Panc1 (cell line): ENCODE data around the gene MYCBPAP. TPM values are rescaled to one million over a fixed set of nuclear protein-coding genes. Genes with fewer than 3 reads are reported as not detected.

Experiments
- ATAC-seq: fragments of 200-7000 bp; cut with Tn5 transposase; 2 replicates; pipeline ENCODE4 v1.9.1; 2020; ENCODE audit warnings: mild to moderate bottlenecking, moderate library complexity
- BruUV-seq: library from RNA; stranded (reverse); fragments of 400-500 nt; replicated peaks from 2 replicates; lab custom pipeline; 2021; lab: Mats Ljungman, UMichigan
- CTCF ChIA-PET: fragments of 300-600 bp; sonication (Branson Sonifier 250); formaldehyde crosslinking; loops from one replicate; lab custom pipeline; 2022; ENCODE audit warnings: antibody characterized with exemption; lab: Charles Lee
- POLR2A ChIA-PET: fragments of 300-600 bp; sonication (Branson Sonifier 250); formaldehyde crosslinking; loops from one replicate; lab custom pipeline; 2022; ENCODE audit warnings: antibody characterized with exemption; lab: Charles Lee
- DNase-seq: peaks from one replicate; pipeline ENCODE4 v3.0.0-alpha.2; 2010; ENCODE audit warnings: low read depth, low spot score
- H3K27ac ChIP-seq: 2 replicates; pipeline ENCODE4 v1.5.1; 2011; ENCODE audit warnings: mild to moderate bottlenecking, low read length, inconsistent platforms
- H3K27me3 ChIP-seq: fragments of 200-500 bp; sonication (Bioruptor generic); 2 replicates; pipeline ENCODE4 v1.6.0; 2014; ENCODE audit warnings: low read length, inconsistent platforms; ENCODE audit not compliant: control insufficient read depth, insufficient read depth
- H3K36me3 ChIP-seq: fragments of 200-500 bp; sonication (Bioruptor generic); 2 replicates; pipeline ENCODE4 v1.5.1; 2014; ENCODE audit warnings: inconsistent platforms, mild to moderate bottlenecking, low read length, moderate library complexity; ENCODE audit not compliant: control insufficient read depth, insufficient read depth
- H3K4me1 ChIP-seq: 2 replicates; pipeline ENCODE4 v1.5.1; 2011; ENCODE audit warnings: inconsistent platforms, mild to moderate bottlenecking, low read length, moderate library complexity; ENCODE audit not compliant: control insufficient read depth, insufficient read depth
- H3K4me3 ChIP-seq, 2 experiments: 2 replicates each; pipeline ENCODE4 v1.5.1; 2011 to 2012; ENCODE audit warnings: low read depth in 2 of 2, low read length in 2 of 2, mild to moderate bottlenecking in 2 of 2, inconsistent platforms in 1 of 2, moderate library complexity in 1 of 2
- H3K9me3 ChIP-seq: fragments of 200-500 bp; sonication (Bioruptor generic); 2 replicates; pipeline ENCODE4 v1.5.1; 2014; ENCODE audit warnings: low read depth, mild to moderate bottlenecking, inconsistent platforms, low read length, moderate library complexity; ENCODE audit not compliant: control insufficient read depth, insufficient read depth
- POLR2AphosphoS5 ChIP-seq: IDR thresholded peaks from 2 replicates; pipeline ENCODE4 v1.6.1; 2012; ENCODE audit warnings: mild to moderate bottlenecking, low read depth, low read length, moderate library complexity
- REST ChIP-seq, 2 experiments: IDR thresholded peaks; 2 replicates each; pipeline ENCODE4 v1.6.1; 2011 to 2012; ENCODE audit warnings: low read depth in 2 of 2, control low read depth in 1 of 2, low read length in 1 of 2, mild to moderate bottlenecking in 1 of 2, moderate library complexity in 1 of 2; ENCODE audit not compliant: insufficient read depth in 1 of 2
- SIN3A ChIP-seq: IDR thresholded peaks from 2 replicates; pipeline ENCODE4 v1.6.1; 2012; ENCODE audit warnings: low read depth, mild to moderate bottlenecking, low read length, moderate library complexity, borderline replicate concordance; ENCODE audit not compliant: insufficient read depth
- TCF7L2 ChIP-seq: IDR thresholded peaks from 2 replicates; pipeline ENCODE4 v1.6.1; 2011; ENCODE audit warnings: mild to moderate bottlenecking, low read depth, low read length, inconsistent platforms
- in situ Hi-C: cut with HindIII; loops from 2 replicates; pipeline ENCODE4 v1.10.0; 2016; ENCODE audit warnings: low sequenced_read_pairs, low pct_unique_long_range_greater_than_20kb
- intact Hi-C: fragments of 100-400 bp; cut with micrococcal nuclease; formaldehyde crosslinking; loops from one replicate; pipeline ENCODE4 v1.10.0; 2022; ENCODE audit not compliant: unreplicated experiment
- total RNA-seq: library from RNA; stranded (reverse); gene quantifications from one replicate; pipeline ENCODE4 v1.2.1, GENCODE V29; 2021; ENCODE audit not compliant: unreplicated experiment
- TF ChIP-seq, protein P1 (sequence below): fragments of 450-650 bp; IDR thresholded peaks from 2 replicates; pipeline ENCODE4 v1.5.1; 2017; ENCODE audit warnings: mild to moderate bottlenecking

The MYCBPAP gene
- total RNA-seq, 1 experiment from 2014 or later, result 2.2 TPM

DNA sequence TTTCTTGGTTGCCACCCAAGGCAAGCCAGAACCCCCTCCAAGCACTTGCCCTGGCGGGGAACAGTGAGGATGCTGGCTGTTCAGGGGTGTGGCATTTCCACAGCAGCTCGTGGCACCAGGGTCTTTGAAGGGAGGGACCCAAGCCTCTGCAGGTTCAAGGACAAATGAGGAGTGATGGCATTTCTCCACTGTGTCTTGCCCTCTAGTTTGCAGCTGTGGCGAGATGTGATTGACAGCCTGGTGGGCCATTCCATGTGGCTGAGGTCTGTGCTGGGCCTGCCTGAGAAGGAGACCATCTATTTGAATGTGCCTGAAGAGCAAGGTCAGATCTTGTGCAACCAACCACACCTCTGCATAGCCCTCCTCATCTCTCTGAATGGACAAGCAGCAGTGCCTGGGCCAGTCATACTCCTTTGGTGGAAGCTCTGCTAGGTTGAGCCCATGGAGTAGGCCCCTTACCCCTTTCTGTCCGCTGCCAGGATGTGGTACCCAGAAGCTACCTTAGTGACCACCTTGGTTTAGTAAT, 19.8 kb downstream of the MYCBPAP start:
- BruUV-seq, result no TSS peak
- ATAC-seq, result no peak
- H3K36me3 ChIP-seq, result no peaks in the 10 kb centered on the region; the same call in 1 of the 2 replicates
- POLR2A ChIA-PET, result interaction anchor here (0.7 kb wide), 1 partner anchor 24 kb away, joined by 3 read pairs; no protein-coding TSS in a partner anchor
- no peak overlapping the region for H3K27ac ChIP-seq
- H3K4me3 ChIP-seq, result no peak overlapping the region
- TF ChIP-seq REST (IDR thresholded peaks at IDR 0.05; ENCODE audit: insufficient read depth in 1 of 2, low read depth in 2 of 2, low read length in 1 of 2) (no peak), SIN3A (no peak), TCF7L2 (no peak), POLR2AphosphoS5 (no peak)
- TF ChIP-seq, protein P1, sequence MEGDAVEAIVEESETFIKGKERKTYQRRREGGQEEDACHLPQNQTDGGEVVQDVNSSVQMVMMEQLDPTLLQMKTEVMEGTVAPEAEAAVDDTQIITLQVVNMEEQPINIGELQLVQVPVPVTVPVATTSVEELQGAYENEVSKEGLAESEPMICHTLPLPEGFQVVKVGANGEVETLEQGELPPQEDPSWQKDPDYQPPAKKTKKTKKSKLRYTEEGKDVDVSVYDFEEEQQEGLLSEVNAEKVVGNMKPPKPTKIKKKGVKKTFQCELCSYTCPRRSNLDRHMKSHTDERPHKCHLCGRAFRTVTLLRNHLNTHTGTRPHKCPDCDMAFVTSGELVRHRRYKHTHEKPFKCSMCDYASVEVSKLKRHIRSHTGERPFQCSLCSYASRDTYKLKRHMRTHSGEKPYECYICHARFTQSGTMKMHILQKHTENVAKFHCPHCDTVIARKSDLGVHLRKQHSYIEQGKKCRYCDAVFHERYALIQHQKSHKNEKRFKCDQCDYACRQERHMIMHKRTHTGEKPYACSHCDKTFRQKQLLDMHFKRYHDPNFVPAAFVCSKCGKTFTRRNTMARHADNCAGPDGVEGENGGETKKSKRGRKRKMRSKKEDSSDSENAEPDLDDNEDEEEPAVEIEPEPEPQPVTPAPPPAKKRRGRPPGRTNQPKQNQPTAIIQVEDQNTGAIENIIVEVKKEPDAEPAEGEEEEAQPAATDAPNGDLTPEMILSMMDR, result no peak
- in situ Hi-C loops (no loop called here), intact Hi-C loops (no loop called here)
- no peak for DNase-seq
- H3K27me3 ChIP-seq, result no peaks in the 10 kb centered on the region
- H3K9me3 ChIP-seq, result no peaks in the 10 kb centered on the region
- CTCF ChIA-PET, result no interaction called here
- H3K4me1 ChIP-seq, result peaks cover 11% of the 10 kb centered on the region

DNA sequence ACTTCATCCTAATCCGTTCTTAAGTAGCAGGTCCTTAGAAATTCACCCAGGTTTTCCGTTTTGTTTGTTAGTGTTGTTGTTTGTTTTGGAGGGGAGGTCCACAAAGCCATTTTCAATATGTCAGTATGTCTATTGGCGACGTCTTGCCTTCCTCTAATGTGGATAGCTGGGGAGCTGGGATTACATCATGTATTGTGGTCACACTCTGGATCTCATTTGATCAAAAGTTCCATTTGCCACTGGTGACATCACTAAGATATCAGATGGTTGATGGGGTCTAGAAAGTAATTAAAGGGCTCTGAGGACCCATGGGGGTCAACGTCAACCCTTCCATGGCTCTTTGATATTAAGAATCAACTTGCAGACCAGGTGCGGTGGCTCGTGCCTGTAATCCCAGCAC, 21.6 kb downstream of the MYCBPAP start:
- CTCF ChIA-PET, result no interaction called here
- Histone ChIP-seq H3K27ac (no peak overlapping the region), H3K36me3 (no peaks in the 10 kb centered on the region; the same call in 1 of the 2 replicates), H3K4me3 (no peak overlapping the region), H3K27me3 (no peaks in the 10 kb centered on the region), H3K9me3 (no peaks in the 10 kb centered on the region), H3K4me1 (peaks cover 28% of the 10 kb centered on the region)
- intact Hi-C loops, result loop anchor here (5.0 kb wide), 1 partner anchor 48 kb away; no protein-coding TSS in a partner anchor
- ATAC-seq (no peak), DNase-seq (no peak)
- no TSS peak for BruUV-seq
- in situ Hi-C loops, result no loop called here
- POLR2A ChIA-PET, result no interaction called here
- TF ChIP-seq SIN3A (no peak), TCF7L2 (no peak), POLR2AphosphoS5 (no peak), REST (IDR thresholded peaks at IDR 0.05; ENCODE audit: insufficient read depth in 1 of 2, low read depth in 2 of 2, low read length in 1 of 2) (no peak)
- TF ChIP-seq, protein P1, result no peak
